IMR-90 (cell line): ENCODE data around the gene CTAGE15. TPM values are rescaled to one million over a fixed set of nuclear protein-coding genes. Genes with fewer than 3 reads are reported as not detected.
A peak's percentile ranks its signal among the peaks of the same experiment; 100 is the strongest.
"Not testable (repeated sequence)": the region's sequence is repeated elsewhere in the genome, so short reads cannot be mapped to it uniquely, and the experiment has no call there.

Source experiments
- ATAC-seq: fragments of 200-7000 bp; cut with Tn5 transposase; 2 replicates; pipeline ENCODE4 v1.9.1; 2020; ENCODE audit warnings: low read depth, mild to moderate bottlenecking, moderate library complexity
- BruUV-seq: library from RNA; stranded (reverse); fragments of 400-500 nt; replicated peaks from 2 replicates; lab custom pipeline; 2021; lab: Mats Ljungman, UMichigan
- CTCF ChIA-PET: fragments of 300-600 bp; formaldehyde crosslinking; extraction: SDS; loops from one replicate; lab custom pipeline; 2021; ENCODE audit warnings: antibody characterized with exemption; lab: Yijun Ruan, JAX
- POLR2A ChIA-PET: fragments of 300-600 bp; sonication (Branson Sonifier 250); formaldehyde crosslinking; loops from one replicate; lab custom pipeline; 2022; ENCODE audit warnings: antibody characterized with exemption; ENCODE audit not compliant: unreplicated experiment; lab: Charles Lee
- DNase-seq: peaks from one replicate; pipeline ENCODE4 v3.0.0; 2013
- H2AFZ ChIP-seq: replicated peaks from 2 replicates; pipeline ENCODE3; 2013; ENCODE audit warnings: low read length, mild to moderate bottlenecking; ENCODE audit not compliant: poor library complexity
- H2AK5ac ChIP-seq: 2 replicates; pipeline ENCODE4 v1.6.1; 2013; ENCODE audit warnings: low read depth, low read length, inconsistent platforms
- H2AK9ac ChIP-seq: replicated peaks from 2 replicates; pipeline ENCODE3; 2013; ENCODE audit warnings: mild to moderate bottlenecking, low read depth, low read length, moderate library complexity; ENCODE audit not compliant: poor library complexity
- H2BK120ac ChIP-seq: 2 replicates; pipeline ENCODE4 v1.6.1; 2013; ENCODE audit warnings: low read depth, low read length, inconsistent platforms
- H2BK15ac ChIP-seq: 3 replicates; pipeline ENCODE4 v1.6.1; 2013; ENCODE audit warnings: low read depth, low read length, inconsistent platforms
- H2BK20ac ChIP-seq: 2 replicates; pipeline ENCODE4 v1.6.1; 2013; ENCODE audit warnings: low read depth, mild to moderate bottlenecking, inconsistent platforms, low read length, moderate library complexity
- H2BK5ac ChIP-seq: 2 replicates; pipeline ENCODE4 v1.6.1; 2013; ENCODE audit warnings: mild to moderate bottlenecking, low read depth, low read length, inconsistent platforms; ENCODE audit not compliant: poor library complexity, severe bottlenecking
- H3K14ac ChIP-seq: replicated peaks from 2 replicates; pipeline ENCODE4 v1.6.1; 2013; ENCODE audit warnings: low read depth, low read length, inconsistent platforms
- H3K18ac ChIP-seq: 2 replicates; pipeline ENCODE4 v1.6.1; 2013; ENCODE audit warnings: low read depth, low read length, control low read depth
- H3K23ac ChIP-seq: 2 replicates; pipeline ENCODE4 v1.6.1; 2013; ENCODE audit warnings: low read depth, low read length, inconsistent platforms
- H3K27ac ChIP-seq: 2 replicates; pipeline ENCODE4 v1.5.1; 2013; ENCODE audit warnings: mild to moderate bottlenecking, control low read depth, low read length; ENCODE audit not compliant: insufficient read depth
- H3K27me3 ChIP-seq: 2 replicates; pipeline ENCODE4 v1.6.1; 2013; ENCODE audit warnings: low read length; ENCODE audit not compliant: control insufficient read depth, insufficient read depth
- H3K36me3 ChIP-seq: 2 replicates; pipeline ENCODE4 v1.6.1; 2013; ENCODE audit warnings: low read length, mixed read lengths; ENCODE audit not compliant: control insufficient read depth, insufficient read depth
- H3K4ac ChIP-seq: 2 replicates; pipeline ENCODE4 v1.6.1; 2013; ENCODE audit warnings: low read depth, low read length, inconsistent platforms
- H3K4me1 ChIP-seq: 2 replicates; pipeline ENCODE4 v1.6.1; 2013; ENCODE audit warnings: low read length, mixed read lengths; ENCODE audit not compliant: control insufficient read depth, insufficient read depth
- H3K4me2 ChIP-seq: 2 replicates; pipeline ENCODE4 v1.6.1; 2013; ENCODE audit warnings: low read depth, mild to moderate bottlenecking, control low read depth, low read length, moderate library complexity
- H3K4me3 ChIP-seq: 2 replicates; pipeline ENCODE4 v1.5.1; 2013; ENCODE audit warnings: low read depth, mild to moderate bottlenecking, control low read depth, low read length, moderate library complexity; ENCODE audit not compliant: insufficient read depth
- H3K56ac ChIP-seq: 2 replicates; pipeline ENCODE4 v1.6.1; 2013; ENCODE audit warnings: low read length, inconsistent platforms; ENCODE audit not compliant: insufficient read depth; ENCODE audit errors: extremely low read depth
- H3K79me1 ChIP-seq, 2 experiments: 2 replicates each; pipeline ENCODE4 v1.6.1; 2013; ENCODE audit warnings: low read length in 2 of 2, inconsistent platforms in 1 of 2, low read depth in 1 of 2
- H3K9ac ChIP-seq: 2 replicates; pipeline ENCODE4 v1.6.1; 2013; ENCODE audit warnings: low read depth, low read length, control low read depth
- H3K9me1 ChIP-seq: 2 replicates; pipeline ENCODE4 v1.6.1; 2013; ENCODE audit warnings: low read length, inconsistent platforms; ENCODE audit not compliant: insufficient read depth
- H3K9me3 ChIP-seq: 2 replicates; pipeline ENCODE4 v1.6.1; 2013; ENCODE audit warnings: low read length; ENCODE audit not compliant: control insufficient read depth, insufficient read depth
- H4K20me1 ChIP-seq: 2 replicates; pipeline ENCODE4 v1.6.1; 2013; ENCODE audit warnings: low read length, inconsistent platforms; ENCODE audit not compliant: insufficient read depth
- H4K5ac ChIP-seq: 2 replicates; pipeline ENCODE4 v1.6.1; 2013; ENCODE audit warnings: mild to moderate bottlenecking, low read depth, low read length, control low read depth
- H4K8ac ChIP-seq, 2 experiments: 2 replicates each; pipeline ENCODE4 v1.6.1; 2013; ENCODE audit warnings: low read depth in 2 of 2, low read length in 2 of 2, control low read depth in 1 of 2, inconsistent platforms in 1 of 2
- H4K91ac ChIP-seq: 2 replicates; pipeline ENCODE4 v1.6.1; 2013; ENCODE audit warnings: low read depth, low read length, inconsistent platforms; ENCODE audit not compliant: insufficient read depth
- WGBS, 2 experiments: methylation state at CpG; one replicate each; pipeline versions ENCODE4 v1.1.5 to v1.1.7; 2013; ENCODE audit warnings: missing lambda C conversion rate in 2 of 2; ENCODE audit not compliant: insufficient read length in 1 of 2; ENCODE audit errors: extremely low coverage in 2 of 2; 5-methylcytosine and 5-hydroxymethylcytosine counted together
- dilution Hi-C: fragments of 300-500 bp; cut with HindIII; formaldehyde crosslinking; loops from one replicate; pipeline ENCODE4 v1.14.3; 2018; ENCODE audit warnings: low sequenced_read_pairs; ENCODE audit not compliant: unreplicated experiment
- in situ Hi-C: fragments of 300-500 bp; cut with MboI; formaldehyde crosslinking; loops from 3 replicates; pipeline ENCODE4 v1.14.3; 2019; ENCODE audit warnings: low sequenced_read_pairs, inconsistent platforms, mixed read lengths
- intact Hi-C: fragments of 100-400 bp; cut with micrococcal nuclease; formaldehyde crosslinking; loops from 2 replicates; pipeline ENCODE4 v1.10.0; 2022
- polyA plus RNA-seq, 3 experiments: library from polyadenylated mRNA; depleted of rRNA; stranded (reverse); fragments of >200 nt; gene quantifications; 2 replicates each; pipeline ENCODE4 v1.2.3, GENCODE V29; 2012; ENCODE audit warnings: low replicate concordance in 1 of 3
- total RNA-seq: library from RNA; depleted of rRNA; stranded (reverse); fragments of >200 nt; gene quantifications from 2 replicates; pipeline ENCODE4 v1.2.3, GENCODE V29; 2012

CTAGE15 gene
- total and polyA plus RNA-seq, 2 of the 4 experiments (the other 2 are of a cell fraction), result not detected

GRCh38 chr7:143617204-143617603, 45.6 kb downstream of the CTAGE15 start:
- H3K4ac ChIP-seq, H3K56ac ChIP-seq, H2BK5ac ChIP-seq, H4K5ac ChIP-seq, H3K79me1 ChIP-seq, H2BK15ac ChIP-seq, DNase-seq, H3K4me1 ChIP-seq, H2BK20ac ChIP-seq, dilution Hi-C loops, H2AK9ac ChIP-seq, H3K4me3 ChIP-seq, H2AFZ ChIP-seq, intact Hi-C loops, H3K27ac ChIP-seq, H3K9me1 ChIP-seq, ATAC-seq, H3K14ac ChIP-seq, BruUV-seq, H3K9ac ChIP-seq, H3K36me3 ChIP-seq, H4K8ac ChIP-seq, H3K18ac ChIP-seq, H3K27me3 ChIP-seq, POLR2A ChIA-PET, H3K23ac ChIP-seq, H4K91ac ChIP-seq, in situ Hi-C loops, H4K20me1 ChIP-seq, H2BK120ac ChIP-seq, H3K9me3 ChIP-seq, H3K4me2 ChIP-seq, CTCF ChIA-PET, H2AK5ac ChIP-seq: not testable (repeated sequence)
- WGBS, 2 experiments, result no CpG with 5 or more reads among the region's 1 CpG

- BruUV-seq, H4K5ac ChIP-seq, H2AK5ac ChIP-seq, H2BK5ac ChIP-seq, H3K79me1 ChIP-seq, H2BK120ac ChIP-seq, H2AFZ ChIP-seq, POLR2A ChIA-PET, intact Hi-C loops, H3K9ac ChIP-seq, DNase-seq, H3K18ac ChIP-seq, in situ Hi-C loops, H4K20me1 ChIP-seq, H3K14ac ChIP-seq, H3K56ac ChIP-seq, H4K91ac ChIP-seq, H2BK15ac ChIP-seq, H2AK9ac ChIP-seq, H3K4me3 ChIP-seq, CTCF ChIA-PET, H3K36me3 ChIP-seq, H3K27ac ChIP-seq, H3K4me1 ChIP-seq, H3K27me3 ChIP-seq, H4K8ac ChIP-seq, dilution Hi-C loops, H3K9me3 ChIP-seq, H3K4ac ChIP-seq, H3K23ac ChIP-seq, H3K9me1 ChIP-seq, H2BK20ac ChIP-seq, H3K4me2 ChIP-seq: not testable (repeated sequence)
- peak; percentile 47 for ATAC-seq
- no CpG with 5 or more reads among the region's 23 CpGs for WGBS, 2 experiments
These were observed 48.5 kb downstream of the CTAGE15 start for GRCh38 chr7:143620058-143620457.
